Fibroblast of villous mesenchyme (primary cell): Measurements from ENCODE around the gene PRKCB. TPM values are rescaled to one million over a fixed set of nuclear protein-coding genes. Genes with fewer than 3 reads are reported as not detected.

Source experiments
- DNase-seq: peaks from one replicate; pipeline ENCODE4 v3.0.0-alpha.2; 2010; ENCODE audit warnings: low read depth
- H3K4me3 ChIP-seq: 2 replicates; pipeline ENCODE4 v1.5.1; 2011; ENCODE audit warnings: low read depth, mild to moderate bottlenecking, low read length
- CTCF ChIP-seq: IDR thresholded peaks from 2 replicates; pipeline ENCODE4 v1.5.1; 2012; ENCODE audit warnings: low read depth, mild to moderate bottlenecking, low read length; ENCODE audit not compliant: insufficient read depth
- total RNA-seq: library from RNA; depleted of rRNA; stranded (reverse); fragments of >200 nt; gene quantifications from 2 replicates; pipeline ENCODE4 v1.2.3, GENCODE V29; 2012

The PRKCB gene
- total RNA-seq, 1 donor: not detected

GRCh38 chr16:24132797-24133155 lies 297.0 kb downstream of the PRKCB start:
- DNase-seq: no peak
- H3K4me3 ChIP-seq: no peak overlapping the region
- TF ChIP-seq CTCF: no peak

- no peak for DNase-seq
- H3K4me3 ChIP-seq: no peak overlapping the region
- no peak for TF ChIP-seq CTCF
Observed at GRCh38 chr16:24135624-24136565, 300.1 kb downstream of the PRKCB start.

GRCh38 chr16:24138024-24138423 lies 302.2 kb downstream of the PRKCB start:
- DNase-seq: no peak
- no peak for TF ChIP-seq CTCF
- H3K4me3 ChIP-seq: no peak overlapping the region

- no peak for DNase-seq
- no peak for TF ChIP-seq CTCF
- no peak overlapping the region for H3K4me3 ChIP-seq
Observed at GRCh38 chr16:24138575-24138974, 302.8 kb downstream of the PRKCB start.

- TF ChIP-seq CTCF: no peak
- no peak for DNase-seq
- no peak overlapping the region for H3K4me3 ChIP-seq
Observed at GRCh38 chr16:24139282-24139681, 303.5 kb downstream of the PRKCB start.

- H3K4me3 ChIP-seq: no peak overlapping the region
- DNase-seq: no peak
- no peak for TF ChIP-seq CTCF
Observed at GRCh38 chr16:24140730-24141129, 304.9 kb downstream of the PRKCB start.
